Measurements from ENCODE around the gene NOL9. TPM values are rescaled to one million over a fixed set of nuclear protein-coding genes. Genes with fewer than 3 reads are reported as not detected.

Gene NOL9
- total and polyA plus RNA-seq, 9 of the 15 experiments (the other 6 are each of a cell fraction or from before 2014, with no cell fraction given): 5.6 to 76.5 (median 47.3) TPM

DNA sequence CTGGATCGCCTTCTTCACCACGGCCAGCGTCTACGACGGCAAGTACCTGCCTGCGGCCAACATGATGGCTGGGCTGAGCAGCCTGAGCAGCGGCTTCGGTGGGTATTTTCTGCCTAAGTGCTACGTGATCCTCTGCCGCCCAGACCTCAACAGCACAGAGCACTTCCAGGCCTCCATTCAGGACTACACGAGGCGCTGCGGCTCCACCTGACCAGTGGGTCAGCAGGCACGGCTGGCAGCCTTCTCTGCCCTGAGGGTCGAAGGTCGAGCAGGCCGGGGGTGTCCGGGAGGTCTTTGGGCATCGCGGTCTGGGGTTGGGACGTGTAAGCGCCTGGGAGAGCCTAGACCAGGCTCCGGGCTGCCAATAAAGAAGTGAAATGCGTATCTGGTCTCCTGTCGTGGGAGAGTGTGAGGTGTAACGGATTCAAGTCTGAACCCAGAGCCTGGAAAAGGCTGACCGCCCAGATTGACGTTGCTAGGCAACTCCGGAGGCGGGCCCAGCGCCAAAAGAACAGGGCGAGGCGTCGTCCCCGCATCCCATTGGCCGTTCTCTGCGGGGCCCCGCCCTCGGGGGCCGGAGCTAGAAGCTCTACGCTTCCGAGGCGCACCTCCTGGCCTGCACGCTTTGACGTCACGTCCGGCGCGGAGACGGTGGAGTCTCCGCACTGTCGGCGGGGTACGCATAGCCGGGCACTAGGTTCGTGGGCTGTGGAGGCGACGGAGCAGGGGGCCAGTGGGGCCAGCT is 25.2 kb upstream of the NOL9 start, which contains the start of gene ZBTB48 (continued):
- no peak for TF ChIP-seq PTTG1 (tag; IDR thresholded peaks at IDR 0.05; ENCODE audit: low read depth)
- TF ChIP-seq, protein P1, sequence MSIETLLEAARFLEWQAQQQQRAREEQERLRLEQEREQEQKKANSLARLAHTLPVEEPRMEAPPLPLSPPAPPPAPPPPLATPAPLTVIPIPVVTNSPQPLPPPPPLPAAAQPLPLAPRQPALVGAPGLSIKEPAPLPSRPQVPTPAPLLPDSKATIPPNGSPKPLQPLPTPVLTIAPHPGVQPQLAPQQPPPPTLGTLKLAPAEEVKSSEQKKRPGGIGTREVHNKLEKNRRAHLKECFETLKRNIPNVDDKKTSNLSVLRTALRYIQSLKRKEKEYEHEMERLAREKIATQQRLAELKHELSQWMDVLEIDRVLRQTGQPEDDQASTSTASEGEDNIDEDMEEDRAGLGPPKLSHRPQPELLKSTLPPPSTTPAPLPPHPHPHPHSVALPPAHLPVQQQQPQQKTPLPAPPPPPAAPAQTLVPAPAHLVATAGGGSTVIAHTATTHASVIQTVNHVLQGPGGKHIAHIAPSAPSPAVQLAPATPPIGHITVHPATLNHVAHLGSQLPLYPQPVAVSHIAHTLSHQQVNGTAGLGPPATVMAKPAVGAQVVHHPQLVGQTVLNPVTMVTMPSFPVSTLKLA (conservative IDR thresholded peaks at IDR 0.05): peak; percentile 78 to 84
- 0 out of 2 replicates have a peak, but pooled peaks have one; percentile 31 for TF ChIP-seq MIER1 (IDR thresholded peaks at IDR 0.05; ENCODE audit: low read depth)
- TF ChIP-seq ETV6 (IDR thresholded peaks at IDR 0.05; ENCODE audit: borderline replicate concordance in 1 of 2, low read depth in 2 of 2, low read length in 1 of 2): no peak
- no peak for TF ChIP-seq ETV6 (CRISPR knock-in tag; IDR thresholded peaks at IDR 0.05; ENCODE audit: borderline replicate concordance)
- TF ChIP-seq, protein P2, sequence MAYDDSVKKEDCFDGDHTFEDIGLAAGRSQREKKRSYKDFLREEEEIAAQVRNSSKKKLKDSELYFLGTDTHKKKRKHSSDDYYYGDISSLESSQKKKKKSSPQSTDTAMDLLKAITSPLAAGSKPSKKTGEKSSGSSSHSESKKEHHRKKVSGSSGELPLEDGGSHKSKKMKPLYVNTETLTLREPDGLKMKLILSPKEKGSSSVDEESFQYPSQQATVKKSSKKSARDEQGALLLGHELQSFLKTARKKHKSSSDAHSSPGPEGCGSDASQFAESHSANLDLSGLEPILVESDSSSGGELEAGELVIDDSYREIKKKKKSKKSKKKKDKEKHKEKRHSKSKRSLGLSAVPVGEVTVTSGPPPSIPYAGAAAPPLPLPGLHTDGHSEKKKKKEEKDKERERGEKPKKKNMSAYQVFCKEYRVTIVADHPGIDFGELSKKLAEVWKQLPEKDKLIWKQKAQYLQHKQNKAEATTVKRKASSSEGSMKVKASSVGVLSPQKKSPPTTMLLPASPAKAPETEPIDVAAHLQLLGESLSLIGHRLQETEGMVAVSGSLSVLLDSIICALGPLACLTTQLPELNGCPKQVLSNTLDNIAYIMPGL (CRISPR knock-in tag; IDR thresholded peaks at IDR 0.05): 0 out of 2 replicates have a peak, but pooled peaks have one; percentile 8
- TF ChIP-seq, protein P3, sequence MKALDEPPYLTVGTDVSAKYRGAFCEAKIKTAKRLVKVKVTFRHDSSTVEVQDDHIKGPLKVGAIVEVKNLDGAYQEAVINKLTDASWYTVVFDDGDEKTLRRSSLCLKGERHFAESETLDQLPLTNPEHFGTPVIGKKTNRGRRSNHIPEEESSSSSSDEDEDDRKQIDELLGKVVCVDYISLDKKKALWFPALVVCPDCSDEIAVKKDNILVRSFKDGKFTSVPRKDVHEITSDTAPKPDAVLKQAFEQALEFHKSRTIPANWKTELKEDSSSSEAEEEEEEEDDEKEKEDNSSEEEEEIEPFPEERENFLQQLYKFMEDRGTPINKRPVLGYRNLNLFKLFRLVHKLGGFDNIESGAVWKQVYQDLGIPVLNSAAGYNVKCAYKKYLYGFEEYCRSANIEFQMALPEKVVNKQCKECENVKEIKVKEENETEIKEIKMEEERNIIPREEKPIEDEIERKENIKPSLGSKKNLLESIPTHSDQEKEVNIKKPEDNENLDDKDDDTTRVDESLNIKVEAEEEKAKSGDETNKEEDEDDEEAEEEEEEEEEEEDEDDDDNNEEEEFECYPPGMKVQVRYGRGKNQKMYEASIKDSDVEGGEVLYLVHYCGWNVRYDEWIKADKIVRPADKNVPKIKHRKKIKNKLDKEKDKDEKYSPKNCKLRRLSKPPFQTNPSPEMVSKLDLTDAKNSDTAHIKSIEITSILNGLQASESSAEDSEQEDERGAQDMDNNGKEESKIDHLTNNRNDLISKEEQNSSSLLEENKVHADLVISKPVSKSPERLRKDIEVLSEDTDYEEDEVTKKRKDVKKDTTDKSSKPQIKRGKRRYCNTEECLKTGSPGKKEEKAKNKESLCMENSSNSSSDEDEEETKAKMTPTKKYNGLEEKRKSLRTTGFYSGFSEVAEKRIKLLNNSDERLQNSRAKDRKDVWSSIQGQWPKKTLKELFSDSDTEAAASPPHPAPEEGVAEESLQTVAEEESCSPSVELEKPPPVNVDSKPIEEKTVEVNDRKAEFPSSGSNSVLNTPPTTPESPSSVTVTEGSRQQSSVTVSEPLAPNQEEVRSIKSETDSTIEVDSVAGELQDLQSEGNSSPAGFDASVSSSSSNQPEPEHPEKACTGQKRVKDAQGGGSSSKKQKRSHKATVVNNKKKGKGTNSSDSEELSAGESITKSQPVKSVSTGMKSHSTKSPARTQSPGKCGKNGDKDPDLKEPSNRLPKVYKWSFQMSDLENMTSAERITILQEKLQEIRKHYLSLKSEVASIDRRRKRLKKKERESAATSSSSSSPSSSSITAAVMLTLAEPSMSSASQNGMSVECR (CRISPR knock-in tag; IDR thresholded peaks at IDR 0.05): 0 out of 2 replicates have a peak, but pooled peaks have one; percentile 3
- TF ChIP-seq ETS2 (tag; IDR thresholded peaks at IDR 0.05; ENCODE audit: borderline replicate concordance, poor library complexity, severe bottlenecking): no peak
- TF ChIP-seq, protein P4, sequence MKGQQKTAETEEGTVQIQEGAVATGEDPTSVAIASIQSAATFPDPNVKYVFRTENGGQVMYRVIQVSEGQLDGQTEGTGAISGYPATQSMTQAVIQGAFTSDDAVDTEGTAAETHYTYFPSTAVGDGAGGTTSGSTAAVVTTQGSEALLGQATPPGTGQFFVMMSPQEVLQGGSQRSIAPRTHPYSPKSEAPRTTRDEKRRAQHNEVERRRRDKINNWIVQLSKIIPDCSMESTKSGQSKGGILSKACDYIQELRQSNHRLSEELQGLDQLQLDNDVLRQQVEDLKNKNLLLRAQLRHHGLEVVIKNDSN (CRISPR knock-in tag; IDR thresholded peaks at IDR 0.05): peak; percentile 62; the same call in 1 of the 2 replicates
- TF ChIP-seq, protein P5, sequence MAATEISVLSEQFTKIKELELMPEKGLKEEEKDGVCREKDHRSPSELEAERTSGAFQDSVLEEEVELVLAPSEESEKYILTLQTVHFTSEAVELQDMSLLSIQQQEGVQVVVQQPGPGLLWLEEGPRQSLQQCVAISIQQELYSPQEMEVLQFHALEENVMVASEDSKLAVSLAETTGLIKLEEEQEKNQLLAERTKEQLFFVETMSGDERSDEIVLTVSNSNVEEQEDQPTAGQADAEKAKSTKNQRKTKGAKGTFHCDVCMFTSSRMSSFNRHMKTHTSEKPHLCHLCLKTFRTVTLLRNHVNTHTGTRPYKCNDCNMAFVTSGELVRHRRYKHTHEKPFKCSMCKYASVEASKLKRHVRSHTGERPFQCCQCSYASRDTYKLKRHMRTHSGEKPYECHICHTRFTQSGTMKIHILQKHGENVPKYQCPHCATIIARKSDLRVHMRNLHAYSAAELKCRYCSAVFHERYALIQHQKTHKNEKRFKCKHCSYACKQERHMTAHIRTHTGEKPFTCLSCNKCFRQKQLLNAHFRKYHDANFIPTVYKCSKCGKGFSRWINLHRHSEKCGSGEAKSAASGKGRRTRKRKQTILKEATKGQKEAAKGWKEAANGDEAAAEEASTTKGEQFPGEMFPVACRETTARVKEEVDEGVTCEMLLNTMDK (IDR thresholded peaks at IDR 0.05; ENCODE audit: borderline replicate concordance, insufficient read depth, low read depth, low read length, poor library complexity, severe bottlenecking): no peak
- no peak; the same call in 1 of the 2 replicates for TF ChIP-seq ZNF668 (CRISPR knock-in tag; IDR thresholded peaks at IDR 0.05)
- TF ChIP-seq, protein P6, sequence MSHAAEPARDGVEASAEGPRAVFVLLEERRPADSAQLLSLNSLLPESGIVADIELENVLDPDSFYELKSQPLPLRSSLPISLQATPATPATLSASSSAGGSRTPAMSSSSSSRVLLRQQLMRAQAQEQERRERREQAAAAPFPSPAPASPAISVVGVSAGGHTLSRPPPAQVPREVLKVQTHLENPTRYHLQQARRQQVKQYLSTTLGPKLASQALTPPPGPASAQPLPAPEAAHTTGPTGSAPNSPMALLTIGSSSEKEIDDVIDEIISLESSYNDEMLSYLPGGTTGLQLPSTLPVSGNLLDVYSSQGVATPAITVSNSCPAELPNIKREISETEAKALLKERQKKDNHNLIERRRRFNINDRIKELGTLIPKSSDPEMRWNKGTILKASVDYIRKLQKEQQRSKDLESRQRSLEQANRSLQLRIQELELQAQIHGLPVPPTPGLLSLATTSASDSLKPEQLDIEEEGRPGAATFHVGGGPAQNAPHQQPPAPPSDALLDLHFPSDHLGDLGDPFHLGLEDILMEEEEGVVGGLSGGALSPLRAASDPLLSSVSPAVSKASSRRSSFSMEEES (CRISPR knock-in tag; IDR thresholded peaks at IDR 0.05): no peak
